Anterior cingulate cortex (tissue), 58 donors: Measurements from ENCODE around the gene JAG1.
A peak's percentile ranks its signal among the peaks of the same experiment; 100 is the strongest.

Experiments
- DNase-seq, 58 donors: peaks; one replicate each; lab custom pipeline; 2025; lab: John Stamatoyannopoulos, UW

JAG1 gene

DNA sequence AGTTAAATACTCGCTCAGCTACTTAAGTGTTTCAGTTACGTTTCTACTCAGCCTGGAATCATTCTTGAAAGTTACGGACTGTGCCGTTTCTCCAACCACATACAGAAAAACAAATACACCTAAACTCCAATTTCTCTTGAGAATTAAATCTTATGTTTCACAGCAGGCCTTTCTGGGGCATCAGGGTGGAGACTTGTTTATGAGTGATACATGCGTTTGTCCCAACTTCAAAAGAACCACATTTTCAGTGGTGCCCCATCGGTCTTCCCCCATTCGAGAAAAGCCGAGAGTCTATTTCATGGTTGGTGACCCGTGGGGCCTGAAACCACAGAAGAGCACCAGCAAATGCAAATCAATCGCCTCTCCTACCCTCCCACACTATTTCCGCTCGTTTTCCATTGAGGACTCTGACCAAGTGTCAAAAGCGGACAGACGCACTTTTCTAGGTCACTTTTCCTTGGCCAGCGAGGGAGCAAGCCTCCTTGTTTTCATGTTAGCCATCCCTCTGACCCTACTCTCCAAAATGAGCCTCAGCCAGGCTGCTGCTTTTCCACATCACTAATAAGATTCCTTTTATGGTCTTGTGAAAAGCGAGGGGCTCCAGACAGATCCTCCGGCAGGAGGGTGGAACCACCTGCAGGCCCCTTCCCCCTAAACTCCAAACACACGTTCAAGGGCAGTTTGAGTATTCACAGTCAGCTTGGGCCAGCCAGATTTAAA, 3.1 kb downstream of the JAG1 start:
- no peak for DNase-seq

GRCh38 chr20:10669843-10670446, 3.9 kb downstream of the JAG1 start:
- no peak for DNase-seq

DNA sequence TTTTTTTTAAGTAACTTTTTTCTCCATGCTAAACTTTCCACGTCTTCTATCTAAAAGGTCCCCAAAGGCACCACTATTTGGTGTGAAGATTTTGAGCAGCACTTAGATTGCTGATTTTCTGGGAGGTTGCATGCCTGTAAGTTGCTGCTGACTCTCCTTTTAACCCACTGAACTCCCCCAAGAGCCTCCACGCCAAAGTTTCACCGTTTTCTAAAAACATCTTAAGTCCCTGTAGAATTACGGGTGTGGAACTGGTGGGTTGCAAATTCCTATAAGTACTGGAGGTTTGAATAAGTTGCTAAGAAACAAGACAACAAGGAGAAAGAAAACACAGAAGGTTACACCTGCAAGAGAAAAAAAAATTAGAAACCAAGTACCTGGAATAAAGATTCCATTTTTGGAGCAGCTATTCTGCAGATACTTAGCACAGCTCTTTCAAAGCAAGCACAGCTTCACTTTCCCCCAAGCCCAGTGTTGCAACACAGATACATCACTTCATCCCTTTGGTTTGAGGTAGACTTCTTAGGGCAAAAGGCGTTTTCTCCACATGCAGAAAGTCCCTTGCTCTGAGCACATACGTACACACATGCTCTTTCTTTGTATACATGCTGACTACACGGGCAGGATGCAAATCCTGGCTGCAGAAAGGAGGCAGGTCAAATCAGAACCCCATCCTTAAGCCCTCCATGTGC, 5.0 kb downstream of the JAG1 start:
- DNase-seq: no peak

- DNase-seq: no peak
Observed at GRCh38 chr20:10667560-10668167, 6.1 kb downstream of the JAG1 start.

DNA sequence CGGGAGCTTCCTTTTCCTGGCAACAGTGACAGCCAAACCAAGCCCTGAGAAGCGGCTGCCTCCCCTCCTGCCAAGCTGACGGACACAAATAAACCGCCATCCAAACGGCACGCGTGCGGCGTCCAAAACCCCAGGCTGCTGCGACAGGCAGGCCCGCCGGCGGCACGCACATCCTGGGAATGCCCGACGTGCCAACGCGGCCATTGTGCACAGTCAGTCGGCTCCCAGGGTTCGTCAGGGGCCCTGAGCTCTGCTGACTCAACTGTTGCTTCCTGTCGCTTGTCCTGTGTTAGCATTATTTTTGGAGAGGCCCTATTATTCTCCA, 6.8 kb downstream of the JAG1 start:
- DNase-seq: peak in 36 of 58 donors; percentile 5 to 68 (median 31)

- no peak for DNase-seq
Observed at GRCh38 chr20:10666221-10667076, 7.3 kb downstream of the JAG1 start.

GRCh38 chr20:10665791-10666190, 8.0 kb downstream of the JAG1 start:
- no peak for DNase-seq

DNA sequence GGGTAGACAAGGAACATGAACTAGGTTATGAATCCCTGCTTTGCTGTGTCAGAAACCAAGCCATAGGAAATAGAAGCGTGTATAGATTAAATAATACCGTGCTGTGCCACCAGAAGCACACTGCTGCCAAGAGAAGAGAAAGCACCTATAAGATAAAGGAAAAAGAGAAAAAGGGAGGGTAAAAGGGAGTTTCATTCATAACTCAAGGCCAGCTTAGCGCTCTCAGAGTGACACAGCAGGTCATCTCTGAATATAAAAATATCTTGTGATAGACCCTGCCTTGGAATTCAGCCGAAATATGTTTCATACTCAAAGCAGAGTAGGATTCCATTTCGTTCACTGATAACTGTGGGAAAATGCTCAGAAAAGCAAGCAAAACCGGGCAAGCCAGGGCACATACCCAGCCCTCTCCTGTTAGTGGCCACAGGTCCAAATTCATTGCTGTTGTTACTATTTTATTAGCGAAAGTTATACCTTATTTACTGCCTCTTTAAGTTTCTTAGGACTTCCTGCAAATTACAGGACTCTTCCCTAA, 8.7 kb downstream of the JAG1 start:
- DNase-seq: no peak

DNA sequence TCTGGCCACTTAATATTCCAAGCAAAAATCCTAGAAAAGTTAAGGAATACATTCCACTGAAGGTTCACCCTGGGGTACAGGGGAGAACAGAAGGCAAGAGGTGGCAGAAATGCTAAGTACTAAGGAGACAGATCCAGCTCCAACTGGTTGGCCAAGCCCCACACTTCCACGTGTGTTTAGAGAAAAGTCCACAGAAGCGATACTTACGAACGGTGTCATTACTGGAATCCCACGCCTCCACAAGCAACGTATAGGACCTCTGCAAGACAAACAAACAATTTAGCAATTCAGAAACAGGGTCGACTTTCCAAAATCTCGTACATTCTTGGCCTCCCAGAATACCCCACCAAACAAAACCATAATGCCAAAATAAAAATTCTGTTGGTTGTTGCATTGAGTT, 10.0 kb downstream of the JAG1 start:
- no peak for DNase-seq

DNA sequence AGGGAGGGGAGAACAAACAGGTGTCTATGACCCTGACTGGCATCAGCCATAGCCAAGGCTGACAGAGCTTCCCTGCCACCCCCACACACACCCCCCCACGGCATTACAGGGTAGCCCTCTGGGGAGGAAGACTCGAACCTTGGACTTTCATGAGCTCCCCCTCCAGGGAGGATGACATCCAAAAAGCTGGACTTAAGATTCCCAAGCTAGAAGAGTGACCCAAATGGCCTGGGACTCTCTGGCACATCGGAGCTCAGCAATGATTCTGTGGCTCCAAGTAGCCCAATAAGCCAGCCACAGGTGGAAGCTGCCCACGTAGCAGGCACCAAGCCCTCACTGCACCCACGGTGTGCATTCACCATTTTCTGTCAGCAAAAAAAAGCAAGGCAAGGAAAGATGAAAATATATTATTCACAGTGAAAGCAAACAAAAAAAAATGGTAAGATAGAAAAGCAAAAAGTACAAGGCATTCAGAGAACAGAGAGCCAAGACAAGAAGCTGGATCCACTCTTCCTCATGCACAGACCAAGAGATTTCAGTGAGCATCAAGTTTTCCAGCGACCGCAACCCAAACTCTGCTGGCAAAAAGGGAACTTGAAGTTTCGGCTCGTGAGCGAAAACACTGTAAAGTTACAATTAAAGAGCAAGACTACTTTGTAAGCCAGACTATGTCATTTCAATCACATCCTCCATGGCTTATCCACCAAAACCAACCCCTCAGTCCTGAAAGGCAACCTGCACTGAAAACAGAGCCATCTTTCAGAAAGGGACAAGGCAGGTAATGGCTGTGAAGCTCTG, 10.9 kb downstream of the JAG1 start:
- peak in 1 of 58 donors; percentile 6 for DNase-seq

DNA sequence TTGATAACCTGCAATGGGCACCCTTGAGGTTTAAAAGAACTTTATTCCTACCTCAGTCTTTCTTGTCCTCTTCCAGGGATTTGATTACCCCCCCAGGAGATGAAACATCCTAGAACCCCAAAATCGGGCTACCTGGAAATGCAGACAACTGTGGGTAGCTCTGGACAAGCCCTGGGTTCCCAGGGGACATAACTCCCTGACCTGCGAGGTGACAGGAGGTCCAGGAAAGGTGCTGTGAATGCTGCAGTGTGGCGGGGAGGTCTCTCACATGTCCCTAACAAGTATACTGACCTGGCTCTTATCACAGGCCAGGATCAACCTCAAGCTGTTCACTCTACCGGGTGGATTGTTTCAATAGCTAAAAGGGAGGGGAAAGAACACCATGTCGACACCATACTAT, 11.6 kb downstream of the JAG1 start:
- DNase-seq: no peak

- no peak for DNase-seq
Observed at GRCh38 chr20:10661261-10661660, 12.5 kb downstream of the JAG1 start.

DNA sequence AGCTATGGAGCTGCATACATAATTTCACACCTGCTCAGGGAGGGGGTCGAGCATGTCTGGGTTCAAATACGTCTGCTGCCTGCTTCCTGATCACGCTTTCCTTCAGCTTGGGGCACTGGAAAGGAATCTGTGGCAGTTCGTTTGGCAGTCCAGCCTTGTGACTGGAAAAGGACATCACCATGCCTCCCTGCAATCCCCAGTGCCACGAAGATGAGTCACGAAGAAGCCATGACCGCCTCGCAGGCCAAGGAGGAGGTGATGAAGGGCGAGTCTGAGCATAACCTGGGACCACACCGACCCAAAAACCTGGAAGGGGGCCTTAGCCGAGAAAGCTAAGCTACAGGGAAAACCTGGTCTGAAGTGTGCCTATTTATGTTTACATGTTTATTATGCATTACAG, 13.1 kb downstream of the JAG1 start:
- no peak for DNase-seq

- DNase-seq: no peak
Observed at GRCh38 chr20:10659651-10660601, 13.9 kb downstream of the JAG1 start.

GRCh38 chr20:10658876-10659632, 14.7 kb downstream of the JAG1 start:
- no peak for DNase-seq

GRCh38 chr20:10658051-10658823, 15.6 kb downstream of the JAG1 start:
- DNase-seq: no peak

DNA sequence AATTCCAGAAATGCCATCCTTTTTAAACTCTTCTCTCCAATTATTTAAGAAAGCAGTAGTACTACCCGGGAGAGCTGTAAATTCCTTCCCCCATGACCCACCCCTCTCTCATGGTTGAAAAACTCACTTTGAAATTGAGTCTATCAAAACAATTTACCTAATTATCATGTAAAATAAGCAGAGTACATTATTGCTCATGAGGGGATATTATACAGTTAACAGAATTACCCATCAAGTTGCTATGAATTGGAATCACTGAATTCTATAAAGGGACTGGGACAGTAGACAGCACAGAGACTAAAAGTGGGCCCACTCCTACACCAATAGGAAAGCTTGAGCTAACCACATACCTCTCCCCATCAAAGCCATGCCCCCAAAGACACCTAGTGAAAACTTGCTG, 16.3 kb downstream of the JAG1 start:
- DNase-seq: no peak
